Measurements from ENCODE around the gene LGI4.

The LGI4 gene

DNA sequence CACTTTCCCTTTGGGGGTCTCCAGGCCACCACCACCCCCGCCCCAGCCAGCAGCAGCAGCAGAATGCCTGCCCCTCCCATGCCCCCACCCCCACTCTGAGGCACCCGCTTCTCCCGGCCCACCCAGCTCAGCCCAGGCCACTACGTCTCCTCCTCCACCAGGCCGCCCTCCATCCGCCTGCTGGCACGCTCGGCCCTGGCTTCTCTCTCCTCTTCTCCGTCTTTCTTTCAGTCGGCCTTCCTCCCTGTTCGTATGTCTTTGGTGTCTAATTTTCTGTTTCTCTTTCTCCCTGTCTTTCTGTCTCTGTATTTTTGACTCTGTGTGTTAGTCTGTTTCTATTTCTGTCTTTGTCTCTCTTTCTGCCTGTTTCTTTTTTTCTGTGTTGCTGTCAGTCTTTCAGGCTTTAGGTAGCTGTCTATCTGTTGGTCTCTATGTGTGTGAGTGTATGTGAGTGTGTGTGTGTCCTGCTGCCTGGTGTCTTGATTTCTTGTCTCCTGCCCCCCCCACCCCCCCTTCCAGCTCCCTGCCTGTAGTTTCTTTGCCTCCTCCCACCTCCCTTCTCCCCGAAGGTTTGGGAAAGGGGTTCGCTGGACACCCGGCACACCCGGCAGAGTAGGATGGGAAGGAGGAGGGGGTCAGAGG, at the start of gene LGI4:
Gene LGI4 (minus strand): TSS at position 459 of the 642 bp plus-strand sequence. CDS start 379 bp downstream, at position 80.
- DNase-seq = no peak

DNA sequence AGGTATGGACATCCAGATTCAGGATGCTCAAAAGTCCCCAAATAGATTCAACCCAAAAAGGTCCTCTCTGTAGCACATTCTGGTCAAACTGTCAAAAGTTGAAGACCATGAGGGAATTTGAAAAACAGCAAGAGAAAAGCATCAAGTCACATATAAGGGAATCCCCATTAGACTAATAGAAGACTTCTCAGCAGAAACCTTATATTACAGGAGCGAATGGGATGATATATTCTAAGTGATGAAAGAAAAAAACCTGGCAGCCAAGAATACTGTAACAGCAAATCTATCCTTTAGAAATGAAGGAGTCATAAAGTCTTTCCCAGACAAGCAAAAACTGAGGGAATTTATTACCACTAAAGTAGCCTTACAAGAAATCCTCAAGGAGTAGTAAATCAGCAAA, 49.4 kb upstream of the LGI4 start:
- DNase-seq = no peak

DNA sequence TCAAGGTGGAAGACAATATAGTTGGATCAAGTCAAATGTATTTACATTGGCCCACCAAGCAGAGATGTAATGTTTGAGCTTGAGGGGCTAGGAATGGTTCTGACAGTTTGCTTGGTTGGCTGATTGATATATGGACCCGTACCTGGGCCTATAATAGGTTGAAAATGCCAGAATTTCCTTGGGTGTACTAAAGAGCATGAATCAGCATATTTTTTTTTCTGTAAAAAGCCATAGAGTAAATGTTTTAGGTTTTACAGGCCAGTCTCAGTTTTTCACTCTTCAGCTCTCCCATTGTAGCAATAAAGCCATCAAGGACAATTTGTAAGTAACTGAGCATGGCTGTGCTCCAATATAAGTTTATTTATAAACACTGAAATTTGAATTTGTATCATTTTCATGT, 46.5 kb upstream of the LGI4 start:
- no peak for DNase-seq

DNA sequence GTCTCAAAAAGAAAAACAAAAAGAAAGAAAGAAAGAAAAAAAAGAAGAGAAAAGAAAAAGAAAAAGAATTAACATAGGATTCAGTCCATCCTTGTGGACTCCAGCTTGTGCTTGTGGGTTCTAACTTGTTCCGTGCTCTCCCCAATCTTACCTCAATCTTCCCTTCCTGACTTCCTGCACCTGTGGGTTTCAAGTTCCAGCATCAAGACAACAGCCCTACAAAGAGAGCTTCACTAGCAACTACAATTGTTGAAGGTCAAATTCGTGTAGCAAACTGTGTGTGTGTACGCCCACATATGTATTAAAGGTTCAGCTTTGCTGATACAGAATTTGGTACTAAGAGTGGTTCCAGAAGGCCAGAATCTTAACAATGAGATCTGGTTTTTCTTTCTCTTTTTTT, 45.0 kb upstream of the LGI4 start:
- DNase-seq = no peak

- no peak for DNase-seq
Observed at GRCh38 chr19:35178701-35179100, 43.8 kb upstream of the LGI4 start.

DNA sequence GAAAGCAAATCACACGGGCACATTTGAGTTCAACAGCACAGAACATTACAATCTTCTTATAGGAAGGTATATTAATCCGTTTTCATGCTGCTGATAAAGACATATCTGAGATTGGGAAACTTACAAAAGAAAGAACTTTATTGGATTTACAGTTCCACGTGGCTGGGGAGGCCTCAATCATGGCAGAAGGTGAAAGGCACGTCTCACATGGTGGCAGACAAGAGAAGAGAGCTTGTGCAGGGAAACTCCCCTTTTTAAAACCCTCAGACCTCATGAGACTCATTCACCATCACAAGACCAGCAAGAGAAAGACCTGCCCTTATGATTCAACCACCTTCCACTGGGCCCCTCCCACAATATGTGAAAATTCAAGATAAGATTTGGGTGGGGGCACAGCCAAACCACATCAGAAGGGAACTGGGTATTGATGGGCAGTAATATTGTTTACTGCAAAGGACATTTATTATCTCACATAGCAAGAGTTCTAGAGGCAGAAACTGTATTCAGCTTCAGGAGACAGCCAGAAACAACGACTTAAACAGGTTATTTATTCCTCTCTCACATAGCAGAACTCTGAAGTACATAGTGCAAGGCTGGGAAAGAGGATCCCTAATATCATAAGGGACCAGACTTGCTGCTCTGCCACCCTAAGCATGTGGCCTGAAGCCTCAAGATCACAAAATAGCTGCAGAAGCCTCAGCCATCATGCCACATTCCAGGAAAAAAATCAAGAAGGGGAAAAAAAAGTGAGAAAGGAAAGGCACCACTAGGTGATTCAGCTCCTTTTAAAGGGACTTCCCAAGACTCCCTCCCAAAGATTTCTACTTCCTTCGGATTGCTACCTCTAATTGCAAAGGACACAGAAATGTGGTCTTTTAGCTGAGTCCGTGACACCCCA, 42.8 kb upstream of the LGI4 start:
- no peak for DNase-seq

DNA sequence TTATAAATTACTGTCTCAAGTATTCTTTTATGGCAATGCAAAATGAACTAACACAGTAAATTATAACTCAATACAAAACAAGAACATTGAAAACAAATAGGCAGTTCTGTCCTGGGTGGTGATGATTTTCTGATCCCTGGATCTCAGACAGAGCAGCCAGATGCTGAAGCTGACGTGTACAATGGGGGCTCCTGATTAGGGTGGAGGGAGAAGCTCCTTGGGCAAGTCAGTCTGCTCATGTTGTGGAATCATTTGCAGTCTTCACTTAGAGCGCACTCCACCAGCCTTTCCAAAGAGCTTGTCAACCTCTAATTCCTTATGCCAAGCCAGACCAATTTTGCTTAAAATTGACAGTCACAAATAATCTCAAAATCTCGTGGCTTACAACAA, 41.3 kb upstream of the LGI4 start:
- DNase-seq = no peak

GRCh38 chr19:35174226-35174625, 39.4 kb upstream of the LGI4 start:
- no peak for DNase-seq

DNA sequence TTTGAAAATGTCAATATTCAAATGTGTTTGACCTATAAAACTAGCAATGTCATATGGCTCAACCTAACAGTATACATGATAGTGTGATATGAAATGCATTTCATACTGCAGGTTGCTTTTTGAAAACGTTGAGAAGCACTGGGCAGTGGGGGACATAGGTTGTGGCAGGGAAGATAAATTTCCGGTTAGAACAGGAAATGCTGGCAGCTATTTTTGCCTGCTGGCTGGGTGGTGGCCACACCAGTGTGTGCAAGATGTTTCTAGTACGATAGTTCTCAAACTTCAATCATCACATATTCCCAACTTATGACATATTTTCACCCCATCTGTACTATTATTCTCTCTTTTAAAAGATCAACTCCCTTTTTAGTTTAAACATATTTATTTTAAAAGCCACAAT, 36.9 kb upstream of the LGI4 start:
- no peak for DNase-seq

DNA sequence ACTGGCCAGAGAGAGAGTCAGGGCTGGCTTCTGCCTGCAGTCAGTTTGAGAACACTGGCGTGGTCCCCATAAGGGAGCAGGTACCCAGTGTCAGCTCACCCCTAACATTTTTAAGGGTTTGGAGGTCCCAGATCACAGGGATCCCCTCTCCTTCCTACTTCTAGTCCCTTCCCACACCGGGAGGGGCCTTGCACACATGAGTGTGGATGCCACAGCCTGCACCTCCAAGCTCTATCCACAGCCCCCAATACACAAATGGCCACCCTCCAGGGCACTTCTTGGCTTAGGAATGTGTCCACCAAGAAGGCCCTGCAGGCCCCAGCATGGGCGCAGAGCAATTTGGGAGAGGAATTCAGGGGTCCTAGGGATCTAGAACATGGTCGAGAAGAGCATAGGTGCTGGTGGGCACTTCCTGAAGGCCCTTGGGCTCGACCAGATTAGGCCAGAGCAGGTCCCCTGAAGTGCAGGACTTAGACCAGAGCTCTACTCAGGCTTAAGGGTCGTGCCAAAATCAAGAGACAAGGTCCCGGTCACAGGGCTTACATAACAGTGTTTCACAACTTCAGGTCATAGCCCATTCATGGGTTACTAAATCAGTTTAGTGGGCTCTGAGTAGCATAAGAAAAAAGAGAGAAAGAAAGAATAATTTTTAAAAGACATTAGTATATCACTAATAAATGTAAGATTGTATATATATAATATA, 35.7 kb upstream of the LGI4 start:
- DNase-seq = no peak

DNA sequence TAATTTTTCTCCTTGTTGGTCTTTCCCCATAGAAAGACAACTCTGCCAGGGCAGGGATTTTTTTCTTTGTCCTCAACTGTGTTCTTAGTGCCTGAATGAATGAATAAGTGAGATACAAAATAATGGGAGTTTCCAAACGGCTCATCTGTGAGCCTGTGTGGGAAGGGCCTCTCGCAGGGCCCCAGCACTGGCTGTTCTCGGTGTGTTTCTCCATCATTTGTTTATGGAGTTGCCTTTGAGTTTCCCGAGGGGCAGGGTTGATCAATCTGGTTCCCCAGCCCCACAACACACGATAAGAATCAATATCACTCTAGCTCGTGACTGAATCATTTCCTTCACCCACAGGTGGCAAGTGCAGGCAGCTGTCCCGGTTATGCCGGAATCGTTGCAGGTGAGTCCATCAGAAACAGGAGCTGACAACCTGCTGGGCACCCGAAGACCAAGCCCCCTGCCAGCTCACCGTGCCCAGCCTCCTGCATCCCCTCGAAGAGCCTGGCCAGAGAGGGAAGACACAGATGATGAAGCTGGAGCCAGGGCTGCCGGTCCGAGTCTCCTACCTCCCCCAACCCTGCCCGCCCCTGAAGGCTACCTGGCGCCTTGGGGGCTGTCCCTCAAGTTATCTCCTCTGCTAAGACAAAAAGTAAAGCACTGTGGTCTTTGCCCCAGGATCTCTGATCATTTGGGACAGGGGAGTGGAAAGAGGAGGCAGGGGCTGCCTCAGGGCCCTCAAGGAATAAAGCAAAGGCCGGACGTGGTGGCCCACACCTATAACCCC, 34.5 kb upstream of the LGI4 start:
- DNase-seq = no peak

GRCh38 chr19:35168196-35168595, 33.3 kb upstream of the LGI4 start:
- no peak for DNase-seq

DNA sequence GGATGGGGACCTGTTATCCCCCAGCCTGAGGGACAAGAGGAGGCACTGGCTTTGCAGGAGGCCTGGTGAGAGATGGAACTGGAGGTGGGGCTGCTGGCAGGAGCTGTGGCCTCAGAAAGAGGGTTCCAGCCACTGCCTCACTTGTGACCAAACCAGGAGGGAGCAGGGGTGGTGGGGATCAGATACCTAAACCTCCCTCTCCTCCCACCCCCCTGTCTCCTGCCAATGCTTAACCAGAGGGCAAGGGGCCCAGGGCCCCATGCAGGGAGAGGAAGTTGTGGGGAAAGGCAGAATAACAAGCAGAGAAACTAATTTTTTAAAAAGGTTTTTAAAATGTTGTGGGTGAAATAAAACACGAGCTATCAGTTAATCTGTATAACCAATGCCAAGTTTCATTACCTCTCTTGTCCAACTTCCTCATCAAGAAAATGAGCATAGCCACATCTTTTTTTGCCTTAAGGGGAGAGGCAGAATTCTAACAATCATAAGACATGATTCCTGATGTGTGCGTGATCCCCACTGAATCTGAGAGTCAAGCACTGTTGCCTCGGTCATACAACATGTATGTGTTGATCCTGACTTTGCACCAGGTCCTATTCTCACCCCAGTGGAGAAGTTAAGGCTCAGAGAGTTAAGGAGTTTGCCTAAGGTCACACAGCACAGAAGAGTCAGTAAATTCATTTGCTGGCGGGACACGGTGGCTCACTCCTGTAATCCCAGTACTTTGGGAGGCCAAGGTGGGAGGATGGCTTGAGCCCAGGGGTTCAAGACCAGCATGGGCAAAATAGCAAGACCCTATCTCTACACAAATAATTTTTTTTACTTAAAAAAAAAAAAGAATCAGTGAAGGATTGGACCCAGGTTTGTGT, 32.6 kb upstream of the LGI4 start:
- no peak for DNase-seq

GRCh38 chr19:35166100-35167063, 31.5 kb upstream of the LGI4 start:
- no peak for DNase-seq

GRCh38 chr19:35165200-35166058, 30.6 kb upstream of the LGI4 start:
- DNase-seq = no peak

DNA sequence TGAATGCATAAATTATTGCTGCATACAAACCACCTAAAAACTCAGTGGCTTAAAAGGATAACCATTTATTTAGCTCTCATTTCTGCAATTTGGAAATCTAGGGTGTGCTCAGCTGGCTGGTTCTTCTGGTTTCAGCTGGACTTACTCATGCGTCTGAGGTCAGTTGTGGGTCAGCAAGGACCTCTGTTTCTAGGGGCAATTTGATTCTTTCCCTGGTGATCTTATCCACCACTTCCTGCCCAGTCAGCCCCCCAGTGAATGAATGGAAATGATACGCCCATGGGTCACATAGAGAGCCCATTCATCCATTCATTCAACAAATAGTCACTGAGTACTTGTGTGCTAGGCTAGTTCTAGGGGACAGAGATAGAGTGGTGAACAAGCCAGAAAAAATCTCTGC, 29.6 kb upstream of the LGI4 start:
- no peak for DNase-seq

DNA sequence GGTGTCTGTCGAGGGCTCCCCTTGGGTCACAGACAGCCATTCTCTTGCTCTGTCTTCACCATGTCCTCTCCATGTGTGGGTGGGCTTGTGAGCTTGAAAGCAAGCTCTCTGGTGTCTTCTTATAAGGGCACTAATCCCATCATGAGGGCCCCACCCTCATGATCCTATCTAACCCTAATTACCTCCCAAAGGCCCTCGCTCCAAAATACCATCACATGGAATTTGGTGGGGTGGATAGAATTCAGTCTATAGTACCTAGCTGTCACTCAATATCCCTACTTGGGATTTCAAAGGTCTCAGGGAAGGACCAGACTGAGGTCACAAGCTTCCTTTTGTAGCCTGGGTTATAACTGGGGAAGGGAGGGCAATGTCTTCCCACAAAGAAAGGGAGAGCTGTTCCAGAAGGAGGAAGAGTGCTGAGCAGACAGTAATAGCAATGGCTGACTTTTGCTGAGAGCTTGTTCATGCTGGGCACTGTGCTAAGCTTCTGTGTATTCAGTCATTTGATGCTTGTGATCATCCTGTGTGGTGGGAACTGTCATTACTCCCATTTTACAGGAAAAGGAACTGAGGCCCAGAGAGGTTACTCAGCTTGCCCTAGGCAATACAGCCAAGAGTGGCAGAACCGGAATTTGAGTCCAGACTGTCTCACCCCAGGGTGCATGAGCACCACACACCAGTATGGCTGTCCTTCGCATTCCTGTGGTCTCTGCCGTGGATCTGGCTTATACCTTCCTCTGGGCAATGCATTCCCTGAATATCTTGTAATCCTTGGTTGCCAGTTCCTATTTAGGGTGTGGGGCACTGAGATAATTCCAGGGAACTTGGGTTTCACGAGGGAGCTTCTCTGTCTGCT, 27.8 kb upstream of the LGI4 start:
- no peak for DNase-seq

- DNase-seq = no peak
Observed at GRCh38 chr19:35161434-35161743, 26.5 kb upstream of the LGI4 start.

Measured in DMS 273 treated with DMSO at 0.1 percent for 48 hours (cell line).